ENCODE measurements around the gene MYO3B. TPM values are rescaled to one million over a fixed set of nuclear protein-coding genes. Genes with fewer than 3 reads are reported as not detected.
A peak's percentile ranks its signal among the peaks of the same experiment; 100 is the strongest.

The MYO3B gene
- total RNA-seq, 2 donors from 2014 or later = 0.09 to 0.74 TPM

DNA sequence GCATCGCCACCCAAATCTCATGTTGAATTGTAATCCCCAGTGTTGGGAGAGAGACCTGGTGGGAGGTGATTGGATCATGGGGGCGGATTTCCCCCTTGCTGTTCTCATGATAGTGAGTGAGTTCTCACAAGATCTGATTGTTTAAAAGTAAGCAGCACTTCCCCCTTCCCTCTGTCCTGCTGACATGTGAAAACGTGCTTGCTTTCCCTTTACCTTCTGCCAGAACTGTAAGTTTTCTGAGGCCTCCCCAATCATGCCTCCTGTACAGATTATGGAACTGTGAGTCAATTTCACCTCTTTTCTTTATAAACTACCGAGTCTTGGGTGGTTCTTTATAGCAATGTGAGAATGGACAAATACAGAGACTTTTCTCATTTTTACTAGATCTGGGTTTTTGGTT lies 375.8 kb downstream of the MYO3B start:
- TF ChIP-seq POLR2AphosphoS5 (IDR thresholded peaks at IDR 0.05) (no peak), POLR2A (IDR thresholded peaks at IDR 0.05) (no peak)
- TF ChIP-seq, protein P1, sequence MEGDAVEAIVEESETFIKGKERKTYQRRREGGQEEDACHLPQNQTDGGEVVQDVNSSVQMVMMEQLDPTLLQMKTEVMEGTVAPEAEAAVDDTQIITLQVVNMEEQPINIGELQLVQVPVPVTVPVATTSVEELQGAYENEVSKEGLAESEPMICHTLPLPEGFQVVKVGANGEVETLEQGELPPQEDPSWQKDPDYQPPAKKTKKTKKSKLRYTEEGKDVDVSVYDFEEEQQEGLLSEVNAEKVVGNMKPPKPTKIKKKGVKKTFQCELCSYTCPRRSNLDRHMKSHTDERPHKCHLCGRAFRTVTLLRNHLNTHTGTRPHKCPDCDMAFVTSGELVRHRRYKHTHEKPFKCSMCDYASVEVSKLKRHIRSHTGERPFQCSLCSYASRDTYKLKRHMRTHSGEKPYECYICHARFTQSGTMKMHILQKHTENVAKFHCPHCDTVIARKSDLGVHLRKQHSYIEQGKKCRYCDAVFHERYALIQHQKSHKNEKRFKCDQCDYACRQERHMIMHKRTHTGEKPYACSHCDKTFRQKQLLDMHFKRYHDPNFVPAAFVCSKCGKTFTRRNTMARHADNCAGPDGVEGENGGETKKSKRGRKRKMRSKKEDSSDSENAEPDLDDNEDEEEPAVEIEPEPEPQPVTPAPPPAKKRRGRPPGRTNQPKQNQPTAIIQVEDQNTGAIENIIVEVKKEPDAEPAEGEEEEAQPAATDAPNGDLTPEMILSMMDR (IDR thresholded peaks at IDR 0.05) = no peak
- 55% methylated on average over 4 of the region's 4 CpGs for WGBS
- H3K9me3 ChIP-seq = no peaks in the 10 kb centered on the region
- no peaks in the 10 kb centered on the region for H3K4me1 ChIP-seq (replicated peaks)
- no peaks in the 10 kb centered on the region for H3K27me3 ChIP-seq (replicated peaks; ENCODE audit: insufficient read depth)
- H3K4me3 ChIP-seq = no peak overlapping the region
- intact Hi-C loops (cut with DNase I) = no loop called here
- no peak for DNase-seq (ENCODE audit: low spot score)
- no peaks in the 10 kb centered on the region for H3K36me3 ChIP-seq
- H3K27ac ChIP-seq = no peak overlapping the region

DNA sequence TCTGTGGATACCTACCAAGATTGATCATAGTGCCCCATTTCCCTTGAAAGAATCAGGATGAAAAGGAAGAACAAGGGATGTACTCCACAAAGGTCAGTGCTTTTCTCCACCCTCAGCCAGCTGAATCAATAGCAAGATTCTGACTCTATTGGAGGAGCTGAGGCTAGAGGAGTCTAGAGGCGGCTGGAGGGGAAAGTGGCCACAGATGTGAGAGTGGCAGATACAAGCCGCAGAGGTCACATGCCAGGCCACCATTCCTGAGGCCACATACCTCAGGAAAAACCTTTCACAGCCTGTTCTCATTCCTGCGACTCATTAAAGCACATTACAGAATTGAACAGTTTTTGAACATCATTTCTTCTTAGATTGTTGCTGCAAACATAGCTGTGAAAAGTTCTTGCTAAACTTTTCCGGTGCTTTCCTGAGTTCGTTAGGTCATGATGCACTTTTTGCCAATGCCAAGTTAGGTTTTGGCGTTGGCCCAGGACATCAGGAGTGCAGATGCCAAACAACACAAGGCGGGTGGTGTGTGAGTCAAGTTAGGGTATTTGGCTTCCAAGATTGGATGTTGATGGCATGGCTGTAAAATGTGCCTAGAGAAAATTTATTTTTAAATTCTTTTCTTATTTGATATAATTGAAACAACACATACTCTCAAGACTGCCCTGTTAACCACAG lies 376.5 kb downstream of the MYO3B start:
- Histone ChIP-seq H3K4me1 (replicated peaks) (no peaks in the 10 kb centered on the region), H3K36me3 (no peaks in the 10 kb centered on the region), H3K9me3 (no peaks in the 10 kb centered on the region), H3K27ac (peak overlapping the region; percentile 16 to 48), H3K4me3 (no peak overlapping the region), H3K27me3 (replicated peaks; ENCODE audit: insufficient read depth) (no peaks in the 10 kb centered on the region)
- TF ChIP-seq, protein P1 (IDR thresholded peaks at IDR 0.05) = no peak
- peak; percentile 74 for TF ChIP-seq POLR2AphosphoS5 (IDR thresholded peaks at IDR 0.05)
- no peak for TF ChIP-seq POLR2A (IDR thresholded peaks at IDR 0.05)
- DNase-seq (ENCODE audit: low spot score) = peak; percentile 54
- WGBS = 50% methylated on average over 7 of the region's 7 CpGs
- intact Hi-C loops (cut with DNase I) = no loop called here

DNA sequence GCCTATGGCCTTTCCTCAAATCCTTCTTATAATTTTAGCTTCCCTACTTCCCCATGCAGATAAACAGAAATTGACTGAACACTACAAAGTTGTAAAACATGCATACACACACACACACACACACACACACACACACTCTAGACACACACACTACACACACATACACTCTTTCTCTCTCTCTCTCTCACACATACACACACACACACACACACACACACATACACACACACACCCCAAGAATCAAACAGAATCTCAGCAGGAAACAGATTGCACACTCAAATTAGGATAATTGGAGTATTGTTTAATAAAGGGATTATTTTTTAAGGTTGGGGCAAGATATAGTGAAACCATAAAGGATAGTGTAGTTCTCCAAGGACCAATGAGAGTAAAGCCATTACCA lies 385.0 kb downstream of the MYO3B start:
- Histone ChIP-seq H3K4me3 (no peak overlapping the region), H3K4me1 (replicated peaks) (no peaks in the 10 kb centered on the region), H3K27ac (no peak overlapping the region), H3K36me3 (no peaks in the 10 kb centered on the region), H3K27me3 (replicated peaks; ENCODE audit: insufficient read depth) (no peaks in the 10 kb centered on the region), H3K9me3 (no peaks in the 10 kb centered on the region)
- TF ChIP-seq POLR2AphosphoS5 (IDR thresholded peaks at IDR 0.05) (no peak), POLR2A (IDR thresholded peaks at IDR 0.05) (no peak)
- TF ChIP-seq, protein P1 (IDR thresholded peaks at IDR 0.05) = no peak
- intact Hi-C loops (cut with DNase I) = no loop called here
- no peak for DNase-seq (ENCODE audit: low spot score)

DNA sequence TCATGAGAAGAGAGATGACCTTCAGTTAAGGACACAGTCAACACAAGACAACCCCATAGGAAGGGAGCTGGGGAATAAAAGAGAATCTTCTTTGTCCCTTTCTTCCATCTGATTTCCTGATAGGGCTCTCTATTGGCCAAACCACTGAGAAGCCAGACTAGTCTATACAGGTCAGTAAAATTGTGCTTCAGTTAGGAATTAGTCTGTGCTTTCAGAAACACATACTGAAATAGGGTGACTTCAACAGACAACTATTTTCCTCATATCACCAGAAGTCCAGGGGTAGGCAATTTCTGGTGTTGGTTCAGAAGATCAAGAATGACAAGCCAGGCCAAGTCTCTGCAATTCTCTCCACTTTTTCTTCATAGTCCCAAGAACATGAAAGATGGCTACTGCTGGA lies 385.5 kb downstream of the MYO3B start:
- intact Hi-C loops (cut with DNase I) = no loop called here
- Histone ChIP-seq H3K36me3 (no peaks in the 10 kb centered on the region), H3K4me1 (replicated peaks) (no peaks in the 10 kb centered on the region), H3K4me3 (no peak overlapping the region), H3K9me3 (no peaks in the 10 kb centered on the region), H3K27me3 (replicated peaks; ENCODE audit: insufficient read depth) (no peaks in the 10 kb centered on the region), H3K27ac (no peak overlapping the region)
- no peak for DNase-seq (ENCODE audit: low spot score)
- TF ChIP-seq POLR2AphosphoS5 (IDR thresholded peaks at IDR 0.05) = no peak
- TF ChIP-seq, protein P1 (IDR thresholded peaks at IDR 0.05) = no peak
- TF ChIP-seq POLR2A (IDR thresholded peaks at IDR 0.05) = no peak

DNA sequence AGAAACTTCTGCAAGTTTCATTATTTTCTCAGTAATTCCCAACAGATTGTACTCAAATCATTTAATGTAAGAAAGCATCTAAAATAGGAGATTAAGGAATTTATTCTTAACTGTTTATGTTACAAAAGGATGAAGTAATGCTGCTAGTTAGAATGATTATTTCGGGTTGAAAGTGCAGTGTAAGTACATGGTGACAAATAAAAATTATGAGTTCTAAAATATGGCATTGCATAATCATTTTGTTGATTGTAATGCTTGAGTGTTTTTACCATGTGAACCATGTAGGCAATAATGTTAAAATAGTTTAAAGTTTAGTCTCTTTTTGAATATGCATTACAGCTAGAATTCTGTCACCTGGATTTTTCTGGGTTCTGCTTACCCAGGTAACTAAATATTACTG lies 388.2 kb downstream of the MYO3B start:
- TF ChIP-seq, protein P1 (IDR thresholded peaks at IDR 0.05) = no peak
- TF ChIP-seq POLR2AphosphoS5 (IDR thresholded peaks at IDR 0.05) (no peak), POLR2A (IDR thresholded peaks at IDR 0.05) (no peak)
- H3K4me1 ChIP-seq (replicated peaks) = no peaks in the 10 kb centered on the region
- DNase-seq (ENCODE audit: low spot score) = no peak
- H3K27ac ChIP-seq = no peak overlapping the region
- no peaks in the 10 kb centered on the region for H3K36me3 ChIP-seq
- no peaks in the 10 kb centered on the region for H3K27me3 ChIP-seq (replicated peaks; ENCODE audit: insufficient read depth)
- H3K9me3 ChIP-seq = no peaks in the 10 kb centered on the region
- intact Hi-C loops (cut with DNase I) = no loop called here
- no peak overlapping the region for H3K4me3 ChIP-seq
- WGBS = 68% methylated on average over 1 of the region's 1 CpG

Data from prostate gland (tissue), 2 donors.